LNCAP (cell line): ENCODE results near the gene DLK1.

Experiments used
- CTCF ChIP-seq: fragments of 450-650 bp; IDR thresholded peaks from 2 replicates; pipeline ENCODE4 v1.5.1; 2017; ENCODE audit warnings: mild to moderate bottlenecking

Gene DLK1

GRCh38 chr14:100747736-100748135 is 21.0 kb downstream of the DLK1 start:
- no peak for TF ChIP-seq CTCF

- no peak for TF ChIP-seq CTCF
These were observed 21.7 kb downstream of the DLK1 start for GRCh38 chr14:100748403-100748802.

GRCh38 chr14:100748944-100749343 is 22.3 kb downstream of the DLK1 start:
- no peak for TF ChIP-seq CTCF

GRCh38 chr14:100749967-100750597 is 23.4 kb downstream of the DLK1 start:
- TF ChIP-seq CTCF: no peak

GRCh38 chr14:100750762-100751699 is 24.3 kb downstream of the DLK1 start:
- TF ChIP-seq CTCF: no peak

- TF ChIP-seq CTCF: no peak
These were observed 27.3 kb downstream of the DLK1 start for GRCh38 chr14:100754020-100754419.

GRCh38 chr14:100755649-100756048 is 29.0 kb downstream of the DLK1 start:
- TF ChIP-seq CTCF: no peak
